Gastroesophageal sphincter (tissue), 4 donors: Measurements from ENCODE around the gene HDLBP. TPM values are rescaled to one million over a fixed set of nuclear protein-coding genes. Genes with fewer than 3 reads are reported as not detected.
A peak's percentile ranks its signal among the peaks of the same experiment; 100 is the strongest.

Source experiments
- ATAC-seq: fragments of 150-250 bp; one replicate; pipeline ENCODE4 v1.9.1; 2016; ENCODE audit warnings: mild to moderate bottlenecking, moderate library complexity
- H3K27ac ChIP-seq, 4 donors: fragments of 200-600 bp; sonication (generic) in 3 of 4; 1 replicate in 3 of 4; 2 replicates in 1 of 4; pipeline ENCODE4 v1.5.1; 2016 to 2019
- H3K27me3 ChIP-seq: fragments of 200-600 bp; sonication (generic); one replicate; pipeline ENCODE4 v1.5.1; 2019
- H3K36me3 ChIP-seq, 2 donors: fragments of 200-600 bp; sonication (generic); one replicate each; pipeline ENCODE4 v1.5.1; 2019; ENCODE audit warnings: control low read depth in 1 of 2
- H3K4me1 ChIP-seq, 3 donors: fragments of 200-600 bp; sonication (generic); 1 replicate in 2 of 3; 2 replicates in 1 of 3; pipeline ENCODE4 v1.5.1; 2016 to 2019; ENCODE audit warnings: control low read depth in 2 of 3
- H3K4me3 ChIP-seq, 2 donors: fragments of 200-600 bp; sonication (generic); one replicate each; pipeline ENCODE4 v1.5.1; 2019; ENCODE audit warnings: mild to moderate bottlenecking in 1 of 2, moderate library complexity in 1 of 2
- H3K9me3 ChIP-seq, 3 donors: fragments of 200-600 bp; sonication (generic); one replicate each; pipeline ENCODE4 v1.5.1; 2017 to 2019; ENCODE audit warnings: control low read depth in 2 of 3
- EP300 ChIP-seq: sonication (generic); formaldehyde crosslinking; IDR thresholded peaks from one replicate; pipeline ENCODE4 v1.6.1; 2017; ENCODE audit warnings: antibody characterized with exemption, mild to moderate bottlenecking
- POLR2A ChIP-seq, 2 donors: fragments of 450-650 bp; IDR thresholded peaks; one replicate each; pipeline ENCODE4 v1.6.1; 2017; ENCODE audit warnings: antibody characterized with exemption in 2 of 2, mild to moderate bottlenecking in 2 of 2, moderate library complexity in 1 of 2
- POLR2AphosphoS5 ChIP-seq: sonication (generic); formaldehyde crosslinking; IDR thresholded peaks from one replicate; pipeline ENCODE4 v1.6.1; 2017; ENCODE audit warnings: antibody characterized with exemption
- WGBS, 2 donors: methylation state at CpG; one replicate each; pipeline ENCODE4 v1.1.5; 2018; ENCODE audit warnings: low coverage in 1 of 2; 5-methylcytosine and 5-hydroxymethylcytosine counted together
- total RNA-seq, 4 donors: library from RNA; depleted of rRNA; stranded (reverse); fragments of >200 nt; gene quantifications; one replicate each; pipeline ENCODE4 v1.1.0, GENCODE V29; 2016
- TF ChIP-seq, protein P1 (sequence below), 4 experiments: fragments of 200-600 bp in 2 of 4; fragments of 450-650 bp in 2 of 4; sonication (generic) in 1 of 4; IDR thresholded peaks; one replicate each; pipeline ENCODE4 v1.5.1; 2017 to 2019; ENCODE audit warnings: antibody characterized with exemption in 4 of 4, mild to moderate bottlenecking in 2 of 4, moderate library complexity in 2 of 4

HDLBP gene
- total RNA-seq, 4 donors from 2014 or later = 279 to 367 (median 295) TPM

DNA sequence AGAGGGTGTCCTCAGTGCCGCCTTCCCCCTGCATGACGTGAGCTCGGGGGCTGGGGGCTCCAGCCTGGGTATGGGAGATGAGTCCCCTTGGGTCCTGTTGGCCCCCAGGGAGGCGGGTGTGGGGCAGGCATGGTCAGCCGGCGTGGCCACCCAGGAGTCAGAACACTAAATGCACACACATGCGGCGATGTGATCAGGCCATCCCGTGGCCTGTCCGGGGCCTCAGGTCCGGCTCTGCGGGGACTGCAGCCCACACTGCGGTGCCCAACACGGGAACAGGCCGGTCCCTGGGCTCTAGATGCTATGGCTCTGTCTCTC lies 113.2 kb downstream of the HDLBP start:
- Histone ChIP-seq H3K9me3 (no peaks in the 10 kb centered on the region), H3K4me3 (no peak overlapping the region), H3K27ac (no peak overlapping the region), H3K27me3 (no peaks in the 10 kb centered on the region), H3K4me1 (no peaks in the 10 kb centered on the region), H3K36me3 (no peaks in the 10 kb centered on the region)
- WGBS, 2 donors = no CpG with 5 or more reads among the region's 15 CpGs
- no peak for TF ChIP-seq EP300
- no peak for TF ChIP-seq POLR2AphosphoS5
- no peak for TF ChIP-seq POLR2A (IDR thresholded peaks at IDR 0.05)
- TF ChIP-seq, protein P1, sequence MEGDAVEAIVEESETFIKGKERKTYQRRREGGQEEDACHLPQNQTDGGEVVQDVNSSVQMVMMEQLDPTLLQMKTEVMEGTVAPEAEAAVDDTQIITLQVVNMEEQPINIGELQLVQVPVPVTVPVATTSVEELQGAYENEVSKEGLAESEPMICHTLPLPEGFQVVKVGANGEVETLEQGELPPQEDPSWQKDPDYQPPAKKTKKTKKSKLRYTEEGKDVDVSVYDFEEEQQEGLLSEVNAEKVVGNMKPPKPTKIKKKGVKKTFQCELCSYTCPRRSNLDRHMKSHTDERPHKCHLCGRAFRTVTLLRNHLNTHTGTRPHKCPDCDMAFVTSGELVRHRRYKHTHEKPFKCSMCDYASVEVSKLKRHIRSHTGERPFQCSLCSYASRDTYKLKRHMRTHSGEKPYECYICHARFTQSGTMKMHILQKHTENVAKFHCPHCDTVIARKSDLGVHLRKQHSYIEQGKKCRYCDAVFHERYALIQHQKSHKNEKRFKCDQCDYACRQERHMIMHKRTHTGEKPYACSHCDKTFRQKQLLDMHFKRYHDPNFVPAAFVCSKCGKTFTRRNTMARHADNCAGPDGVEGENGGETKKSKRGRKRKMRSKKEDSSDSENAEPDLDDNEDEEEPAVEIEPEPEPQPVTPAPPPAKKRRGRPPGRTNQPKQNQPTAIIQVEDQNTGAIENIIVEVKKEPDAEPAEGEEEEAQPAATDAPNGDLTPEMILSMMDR (IDR thresholded peaks at IDR 0.05) = no peak
- ATAC-seq = no peak

DNA sequence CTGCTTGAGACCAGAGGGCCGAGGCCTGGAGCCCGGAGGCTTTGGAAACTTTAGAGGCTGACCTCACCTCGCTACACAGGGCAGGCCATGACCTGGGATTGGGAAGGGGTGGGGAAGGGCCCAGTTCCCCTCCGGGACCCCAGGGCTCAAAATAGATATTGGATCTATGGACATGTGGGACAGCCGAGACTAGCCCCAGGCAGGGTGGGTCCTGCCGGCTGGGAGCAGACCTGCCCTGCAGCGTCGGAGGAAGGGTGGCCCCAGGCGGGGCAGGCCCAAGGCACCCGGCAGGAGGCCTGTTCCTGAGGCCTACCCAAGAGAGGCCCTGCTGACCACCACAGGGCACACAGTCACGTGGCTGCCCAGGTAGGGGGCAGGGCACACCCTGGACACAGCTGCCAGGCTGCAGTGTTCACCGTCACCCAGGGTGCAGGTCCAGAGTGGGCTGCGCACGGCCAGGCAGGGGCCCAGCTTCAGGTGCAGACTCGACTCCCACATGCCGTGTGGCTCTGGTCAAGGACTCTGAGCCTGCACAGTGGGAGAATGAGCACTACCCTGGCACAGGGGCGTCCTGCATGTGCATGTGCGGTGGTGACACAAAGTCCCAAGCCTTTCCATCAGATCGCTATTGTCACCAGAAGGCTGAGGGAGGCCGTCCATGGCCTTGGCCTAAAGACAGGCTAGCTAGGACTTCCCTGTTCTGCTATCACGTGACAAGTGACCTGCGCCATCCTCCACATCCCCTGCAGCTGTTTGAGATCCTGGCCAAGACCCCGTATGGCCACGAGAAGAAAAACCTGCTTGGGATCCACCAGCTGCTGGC lies 113.8 kb downstream of the HDLBP start:
- TF ChIP-seq EP300 (no peak), POLR2A (IDR thresholded peaks at IDR 0.05) (no peak), POLR2AphosphoS5 (no peak)
- TF ChIP-seq, protein P1 (IDR thresholded peaks at IDR 0.05) = no peak
- Histone ChIP-seq H3K27me3 (no peaks in the 10 kb centered on the region), H3K4me1 (no peaks in the 10 kb centered on the region), H3K9me3 (no peaks in the 10 kb centered on the region), H3K27ac (no peak overlapping the region), H3K36me3 (no peaks in the 10 kb centered on the region), H3K4me3 (no peak overlapping the region)
- ATAC-seq = peak; percentile 27
- WGBS, 2 donors = 60% methylated on average over 3 of the region's 24 CpGs; no CpG with 5 or more reads in 1 of the 2 donors

DNA sequence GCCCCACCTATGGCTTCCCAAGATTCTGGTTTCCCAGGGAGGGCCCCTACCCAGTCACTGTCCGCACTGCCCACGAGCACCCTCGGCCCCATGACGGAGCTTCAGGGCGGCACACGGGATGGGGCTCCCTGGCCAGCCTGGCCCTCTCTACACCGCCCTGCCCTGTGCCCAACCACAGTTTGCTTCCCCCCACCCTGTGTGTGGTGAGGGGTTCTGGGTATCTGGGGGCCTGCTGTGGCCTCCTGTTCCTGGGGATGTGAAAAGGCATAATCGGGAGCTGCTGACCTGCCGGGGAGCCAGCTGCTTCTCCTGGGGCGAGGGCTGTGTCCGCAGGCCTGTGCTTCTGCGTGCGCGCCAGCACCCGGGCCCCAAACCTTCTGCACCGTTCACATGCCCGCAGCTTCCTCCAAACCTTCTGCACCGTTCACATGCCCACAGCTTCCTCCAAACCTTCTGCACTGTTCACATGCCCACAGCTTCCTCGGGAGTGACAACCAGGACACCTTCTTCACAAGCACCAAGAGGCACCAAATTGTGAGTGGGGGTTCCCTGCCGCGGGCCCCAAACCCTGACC lies 114.6 kb downstream of the HDLBP start:
- TF ChIP-seq POLR2AphosphoS5 = no peak
- TF ChIP-seq, protein P1 (IDR thresholded peaks at IDR 0.05) = no peak
- no peak for TF ChIP-seq POLR2A (IDR thresholded peaks at IDR 0.05)
- no peak for TF ChIP-seq EP300

DNA sequence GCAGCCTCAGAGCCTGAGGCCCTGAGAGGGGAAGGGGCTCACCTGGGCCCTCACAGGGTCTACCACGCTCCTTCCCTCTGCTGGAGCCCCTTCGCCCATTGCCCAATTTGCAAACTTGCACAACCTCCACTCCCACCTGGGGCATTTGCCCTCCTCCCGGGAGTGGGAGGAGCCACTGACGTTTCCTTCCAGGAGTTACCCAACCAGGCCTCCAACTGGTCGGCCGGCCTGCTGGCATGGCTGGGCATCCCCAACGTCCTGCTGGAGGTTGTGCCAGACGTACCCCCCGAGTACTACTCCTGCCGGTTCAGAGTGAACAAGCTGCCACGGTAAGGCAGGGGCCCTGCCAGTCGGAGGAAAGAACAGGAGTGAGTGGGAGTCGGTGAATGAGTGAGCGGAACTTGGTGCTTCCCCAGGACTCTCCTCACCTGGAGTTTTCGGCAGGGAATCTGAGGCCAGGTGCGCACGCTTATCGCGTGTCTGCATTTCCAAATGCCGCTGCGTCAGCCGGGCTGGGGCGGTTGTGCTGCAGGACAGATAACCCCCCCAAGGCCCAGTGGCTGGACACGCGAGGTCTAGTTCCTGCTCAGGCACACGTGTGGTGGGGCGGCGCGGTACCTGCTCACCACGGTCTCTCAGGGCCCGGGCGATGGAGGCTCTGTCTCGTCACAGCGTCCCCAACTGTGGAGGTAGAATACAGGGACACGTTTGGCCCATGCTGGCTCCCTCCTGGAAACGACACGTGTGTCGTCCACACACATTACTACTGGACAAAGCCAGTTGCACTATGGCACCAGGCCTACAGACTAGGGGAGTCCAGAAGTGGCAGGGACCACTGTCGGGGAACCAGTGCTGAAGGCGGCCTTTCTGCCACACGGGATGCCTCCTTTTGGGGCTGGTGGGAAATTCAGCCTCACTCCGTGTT lies 115.3 kb downstream of the HDLBP start:
- Histone ChIP-seq H3K9me3 (no peaks in the 10 kb centered on the region), H3K4me1 (no peaks in the 10 kb centered on the region), H3K36me3 (no peaks in the 10 kb centered on the region), H3K4me3 (no peak overlapping the region), H3K27ac (no peak overlapping the region), H3K27me3 (no peaks in the 10 kb centered on the region)
- 78% methylated on average over 11 of the region's 42 CpGs; no CpG with 5 or more reads in 1 of the 2 donors for WGBS, 2 donors
- ATAC-seq = no peak
- TF ChIP-seq POLR2AphosphoS5 = no peak
- TF ChIP-seq EP300 = no peak
- TF ChIP-seq, protein P1 (IDR thresholded peaks at IDR 0.05) = no peak
- TF ChIP-seq POLR2A (IDR thresholded peaks at IDR 0.05) = no peak

More for the DNA sequence above, 114.6 kb downstream of the HDLBP start:
- no peaks in the 10 kb centered on the region for H3K27me3 ChIP-seq
- 53% methylated on average over 10 of the region's 21 CpGs; no CpG with 5 or more reads in 1 of the 2 donors for WGBS, 2 donors
- no peak overlapping the region for H3K27ac ChIP-seq
- no peaks in the 10 kb centered on the region for H3K9me3 ChIP-seq
- H3K36me3 ChIP-seq = no peaks in the 10 kb centered on the region
- no peaks in the 10 kb centered on the region for H3K4me1 ChIP-seq
- no peak for ATAC-seq
- H3K4me3 ChIP-seq = no peak overlapping the region
